AG09319 (cell line): Measurements from ENCODE around the gene VTCN1.
"Not testable (repeated sequence)": the region's sequence is repeated elsewhere in the genome, so short reads cannot be mapped to it uniquely, and the experiment has no call there.

Experiments used
- DNase-seq: peaks from one replicate; pipeline ENCODE4 v3.0.0-alpha.2; 2010; ENCODE audit warnings: low read depth; ENCODE audit errors: extremely low read depth
- TF ChIP-seq, protein P1 (sequence below): IDR thresholded peaks from 2 replicates; pipeline ENCODE4 v1.5.1; 2011; ENCODE audit warnings: low read depth, mild to moderate bottlenecking, inconsistent platforms, low read length, moderate library complexity

VTCN1 gene, protein sequence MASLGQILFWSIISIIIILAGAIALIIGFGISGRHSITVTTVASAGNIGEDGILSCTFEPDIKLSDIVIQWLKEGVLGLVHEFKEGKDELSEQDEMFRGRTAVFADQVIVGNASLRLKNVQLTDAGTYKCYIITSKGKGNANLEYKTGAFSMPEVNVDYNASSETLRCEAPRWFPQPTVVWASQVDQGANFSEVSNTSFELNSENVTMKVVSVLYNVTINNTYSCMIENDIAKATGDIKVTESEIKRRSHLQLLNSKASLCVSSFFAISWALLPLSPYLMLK

DNA sequence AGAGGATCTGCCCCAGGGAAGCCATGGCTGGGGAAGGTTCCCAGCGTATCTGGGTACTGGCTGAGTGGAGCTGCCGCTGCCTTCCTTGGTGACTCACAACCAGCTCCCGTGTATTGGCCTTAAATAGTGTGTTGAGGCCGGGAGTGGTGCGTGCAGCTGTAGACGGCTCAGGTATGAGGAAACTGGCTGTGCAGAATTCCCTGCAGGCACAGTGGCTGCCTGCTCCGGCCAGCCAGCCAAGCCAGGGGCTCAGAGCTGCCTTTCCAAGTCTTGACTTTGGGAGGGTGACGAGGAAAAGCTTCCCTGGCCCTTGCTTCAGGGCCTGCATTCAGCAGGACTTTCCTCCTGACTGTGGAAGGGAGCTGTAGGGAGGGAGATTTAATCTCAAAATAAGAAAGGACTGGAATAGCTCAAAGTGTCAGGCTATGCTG lies at the start of gene VTCN1:
Gene VTCN1 (minus strand): TSS at position 97 of the 431 bp plus-strand sequence. CDS start 72 bp downstream, at position 25.
- TF ChIP-seq, protein P1, sequence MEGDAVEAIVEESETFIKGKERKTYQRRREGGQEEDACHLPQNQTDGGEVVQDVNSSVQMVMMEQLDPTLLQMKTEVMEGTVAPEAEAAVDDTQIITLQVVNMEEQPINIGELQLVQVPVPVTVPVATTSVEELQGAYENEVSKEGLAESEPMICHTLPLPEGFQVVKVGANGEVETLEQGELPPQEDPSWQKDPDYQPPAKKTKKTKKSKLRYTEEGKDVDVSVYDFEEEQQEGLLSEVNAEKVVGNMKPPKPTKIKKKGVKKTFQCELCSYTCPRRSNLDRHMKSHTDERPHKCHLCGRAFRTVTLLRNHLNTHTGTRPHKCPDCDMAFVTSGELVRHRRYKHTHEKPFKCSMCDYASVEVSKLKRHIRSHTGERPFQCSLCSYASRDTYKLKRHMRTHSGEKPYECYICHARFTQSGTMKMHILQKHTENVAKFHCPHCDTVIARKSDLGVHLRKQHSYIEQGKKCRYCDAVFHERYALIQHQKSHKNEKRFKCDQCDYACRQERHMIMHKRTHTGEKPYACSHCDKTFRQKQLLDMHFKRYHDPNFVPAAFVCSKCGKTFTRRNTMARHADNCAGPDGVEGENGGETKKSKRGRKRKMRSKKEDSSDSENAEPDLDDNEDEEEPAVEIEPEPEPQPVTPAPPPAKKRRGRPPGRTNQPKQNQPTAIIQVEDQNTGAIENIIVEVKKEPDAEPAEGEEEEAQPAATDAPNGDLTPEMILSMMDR = no peak
- no peak for DNase-seq

DNA sequence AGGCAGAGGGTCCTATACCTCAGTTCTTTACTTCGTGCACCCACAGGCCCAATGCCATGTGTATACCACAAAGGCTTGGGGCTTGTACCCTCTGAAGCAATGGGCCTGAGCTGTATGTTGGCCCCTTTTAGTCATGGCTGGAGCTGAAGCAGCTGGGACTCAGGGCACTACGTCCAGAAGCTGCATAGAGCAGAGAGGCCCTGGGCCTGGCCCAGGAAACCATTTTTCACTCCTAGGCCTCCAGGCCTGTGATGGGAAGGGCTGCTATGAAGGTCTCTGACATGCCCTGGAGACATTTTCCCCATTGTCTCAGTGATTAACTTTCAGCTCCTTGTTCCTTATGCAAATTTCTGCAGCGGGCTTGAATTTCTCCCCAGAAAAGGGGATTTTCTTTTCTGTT lies 48.1 kb upstream of the VTCN1 start:
- DNase-seq = no peak
- TF ChIP-seq, protein P1 = no peak

DNA sequence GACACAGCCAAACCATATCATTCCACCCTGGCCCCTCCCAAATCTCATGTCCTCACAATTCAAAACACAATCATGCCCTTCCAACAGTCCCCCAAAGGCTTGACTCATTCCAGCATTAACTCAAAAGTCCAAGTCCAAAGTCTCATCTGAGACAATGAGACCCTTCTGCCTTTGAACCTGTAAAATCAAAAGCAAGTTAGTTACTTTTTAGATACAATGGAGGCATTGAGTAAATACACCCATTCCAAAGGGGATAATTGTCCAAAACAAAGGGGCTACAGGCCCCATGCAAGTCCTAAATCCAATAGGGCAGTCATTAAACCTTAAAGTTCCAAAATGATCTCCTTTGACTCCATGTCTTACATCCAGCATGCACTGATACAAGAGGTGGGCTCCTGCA lies 47.3 kb upstream of the VTCN1 start:
- DNase-seq = not testable (repeated sequence)

DNA sequence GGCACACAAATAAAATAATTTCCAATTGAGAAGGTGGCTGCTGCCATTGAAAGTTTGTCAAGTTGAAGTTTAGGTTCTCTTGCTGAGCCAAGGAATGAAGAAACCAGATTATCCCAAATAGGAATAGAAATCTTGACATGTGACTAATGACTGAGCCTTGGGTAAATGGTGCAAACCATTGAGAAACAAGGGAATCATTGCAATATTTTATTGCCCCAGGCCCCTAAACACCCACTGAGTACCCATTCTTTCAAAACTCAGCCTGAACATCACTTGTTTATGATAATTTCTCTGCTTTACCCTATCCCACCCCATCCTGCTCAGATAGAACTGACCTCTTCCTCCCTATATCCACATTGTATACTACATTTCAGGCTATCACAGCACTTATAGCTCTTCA lies 46.6 kb upstream of the VTCN1 start:
- TF ChIP-seq, protein P1 = no peak
- DNase-seq = no peak

DNA sequence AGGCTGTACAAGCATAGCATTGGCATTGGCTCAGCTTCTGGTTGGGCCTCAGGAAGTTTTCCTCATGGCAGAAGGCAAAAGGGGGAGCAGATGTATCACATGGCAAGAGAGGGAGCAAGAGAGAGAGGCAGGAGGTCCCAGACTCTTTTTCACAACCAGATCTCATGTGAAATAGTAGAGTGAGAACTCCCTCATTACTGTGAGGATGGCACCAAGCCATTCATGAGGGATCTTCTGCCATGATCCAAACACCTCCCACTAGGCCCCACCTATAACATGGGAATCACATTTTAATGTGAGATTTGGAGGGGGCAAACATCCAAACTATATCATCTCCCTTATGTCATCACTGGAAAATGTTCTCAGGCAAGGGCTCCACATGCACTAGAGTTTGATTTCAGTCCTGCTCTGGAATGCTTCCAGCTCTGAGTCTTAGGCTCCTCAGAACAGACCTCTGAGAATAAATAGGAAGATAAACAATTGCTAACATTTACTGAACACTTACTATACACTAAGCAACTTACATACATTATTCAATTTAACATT lies 39.4 kb upstream of the VTCN1 start:
- DNase-seq = no peak
- TF ChIP-seq, protein P1 = no peak

DNA sequence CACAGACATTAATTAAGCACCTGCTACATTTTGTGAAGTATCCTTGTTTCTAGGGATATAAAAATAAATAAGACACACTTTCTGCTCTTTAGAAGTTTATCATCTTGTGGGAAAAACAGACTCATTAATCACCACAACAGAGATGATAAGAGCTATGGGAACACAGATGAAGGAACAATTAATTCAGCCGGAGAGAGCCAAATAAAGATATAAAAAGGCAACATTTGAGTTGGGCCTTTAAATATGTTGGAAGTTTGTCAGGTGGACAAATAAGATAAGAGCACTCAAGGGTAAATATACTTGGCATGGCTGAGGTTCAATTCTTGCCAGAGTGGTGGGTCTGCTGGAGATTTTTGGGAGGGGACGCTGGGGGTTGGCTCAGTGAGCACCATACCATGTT lies 34.2 kb upstream of the VTCN1 start:
- TF ChIP-seq, protein P1 = no peak
- DNase-seq = no peak

DNA sequence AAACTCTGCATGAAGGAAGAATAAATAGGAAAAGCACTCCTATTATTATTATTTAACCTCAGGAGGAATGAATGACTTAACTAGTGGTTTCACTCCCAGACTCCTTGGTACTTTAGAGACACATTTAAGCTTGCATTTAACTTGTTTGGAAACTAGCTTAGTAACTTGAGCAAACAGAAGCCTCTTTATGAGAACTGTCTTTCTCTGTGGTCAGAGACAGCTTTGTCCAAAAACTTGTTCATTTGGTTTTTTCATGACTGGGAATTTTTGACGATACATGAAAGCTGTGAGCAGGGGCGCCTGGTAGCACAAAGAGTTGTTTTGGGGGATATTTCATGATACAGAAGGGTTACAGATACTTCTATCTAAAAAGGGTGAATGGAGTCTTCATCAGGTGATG lies 33.6 kb upstream of the VTCN1 start:
- no peak for DNase-seq
- TF ChIP-seq, protein P1 = no peak

DNA sequence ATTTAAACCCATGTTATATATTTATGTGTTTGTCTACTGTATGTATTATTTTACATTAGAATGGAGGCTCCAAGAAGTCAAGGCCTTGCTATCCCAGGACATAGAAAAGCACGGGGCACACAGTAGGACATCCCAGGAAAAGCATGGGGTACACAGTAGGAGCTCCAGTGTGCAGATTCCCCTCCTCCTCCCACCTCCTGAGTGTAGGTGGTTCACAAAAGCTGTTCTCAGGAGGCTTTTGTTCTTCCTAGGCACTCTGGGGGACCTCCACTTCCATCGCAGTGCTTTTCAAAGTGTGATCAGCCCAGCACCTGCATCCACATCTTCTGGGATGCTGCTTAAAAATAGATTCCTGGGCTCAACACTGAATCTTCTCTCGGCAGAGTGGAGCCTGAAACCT lies 30.8 kb upstream of the VTCN1 start:
- TF ChIP-seq, protein P1 = no peak
- no peak for DNase-seq
